K562 (cell line): ENCODE results near the gene WIF1. TPM values are rescaled to one million over a fixed set of nuclear protein-coding genes. Genes with fewer than 3 reads are reported as not detected.

Source experiments
- ATF2 ChIP-seq: sonication (generic); formaldehyde crosslinking; IDR thresholded peaks from 2 replicates; pipeline ENCODE4 v1.8.1; 2022; ENCODE audit warnings: missing genetic modification reagents
- BCLAF1 ChIP-seq, 2 experiments: fragments of 450-650 bp in 1 of 2; IDR thresholded peaks; 2 replicates each; pipeline ENCODE4 v1.6.1; 2011 to 2017; ENCODE audit warnings: low read depth in 2 of 2, antibody characterized with exemption in 1 of 2, borderline replicate concordance in 1 of 2, low read length in 1 of 2, mild to moderate bottlenecking in 1 of 2, mixed read lengths in 1 of 2; ENCODE audit not compliant: control insufficient read depth in 1 of 2
- CBX8 ChIP-seq: fragments of 200-600 bp; sonication (generic); IDR thresholded peaks from 2 replicates; pipeline ENCODE4 v1.6.1; 2012; ENCODE audit warnings: borderline replicate concordance, mixed run types, low read depth, mild to moderate bottlenecking, moderate library complexity, mixed read lengths, low read length, control low read depth, inconsistent platforms; ENCODE audit not compliant: poor library complexity, severe bottlenecking; ENCODE audit errors: extremely low read depth
- CHCHD3 ChIP-seq: fragments of 250-450 bp; sonication (Bioruptor Pico); IDR thresholded peaks from 2 replicates; pipeline ENCODE4 v2.1.2; 2022; ENCODE audit warnings: mild to moderate bottlenecking
- E2F1 ChIP-seq: sonication (generic); formaldehyde crosslinking; IDR thresholded peaks from 2 replicates; pipeline ENCODE4 v1.8.1; 2023; ENCODE audit warnings: mild to moderate bottlenecking, missing genetic modification reagents, moderate library complexity
- ELK1 ChIP-seq: sonication (generic); formaldehyde crosslinking; IDR thresholded peaks from 2 replicates; pipeline ENCODE4 v1.8.1; 2022; ENCODE audit warnings: missing genetic modification reagents
- EZH2 ChIP-seq: IDR thresholded peaks from 2 replicates; pipeline ENCODE4 v1.6.1; 2012; ENCODE audit warnings: low read depth, mild to moderate bottlenecking, inconsistent platforms, low read length, borderline replicate concordance
- LARP7 ChIP-seq: fragments of 450-650 bp; IDR thresholded peaks from 2 replicates; pipeline ENCODE4 v1.6.1; 2016
- MCM5 ChIP-seq: fragments of 450-650 bp; IDR thresholded peaks from 2 replicates; pipeline ENCODE4 v1.6.1; 2016; ENCODE audit warnings: low read depth
- NCOA6 ChIP-seq: fragments of 450-650 bp; IDR thresholded peaks from 2 replicates; pipeline ENCODE4 v1.6.1; 2017; ENCODE audit warnings: mild to moderate bottlenecking
- NR3C1 ChIP-seq: sonication (generic); formaldehyde crosslinking; IDR thresholded peaks from 2 replicates; pipeline ENCODE4 v1.8.1; 2022; ENCODE audit warnings: missing genetic modification reagents
- PBX2 ChIP-seq, 2 experiments: IDR thresholded peaks in 1 of 2; conservative IDR thresholded peaks in 1 of 2; 2 replicates each; pipeline ENCODE4 v1.6.1; 2016; ENCODE audit warnings: low read depth in 2 of 2, mild to moderate bottlenecking in 1 of 2, missing compliant biosample characterization in 1 of 2, missing genetic modification characterization in 1 of 2, moderate library complexity in 1 of 2
- RBM17 ChIP-seq: fragments of 200-400 bp; formaldehyde crosslinking; IDR thresholded peaks from 2 replicates; pipeline ENCODE4 v1.6.1; 2017; ENCODE audit warnings: low read depth, mild to moderate bottlenecking, low read length, borderline replicate concordance
- TARDBP ChIP-seq: fragments of 450-650 bp; IDR thresholded peaks from 2 replicates; pipeline ENCODE4 v1.6.1; 2016
- TCFL5 ChIP-seq: fragments of 250-450 bp; sonication (Bioruptor Pico); conservative IDR thresholded peaks from 2 replicates; pipeline ENCODE4 v1.6.1; 2021; ENCODE audit warnings: mild to moderate bottlenecking, moderate library complexity, matching md5 sums
- ZBTB1 ChIP-seq: sonication (generic); formaldehyde crosslinking; IDR thresholded peaks from 2 replicates; pipeline ENCODE4 v1.8.1; 2023; ENCODE audit warnings: missing genetic modification reagents, low read depth, mild to moderate bottlenecking, borderline replicate concordance
- polyA plus RNA-seq, 8 experiments: library from polyadenylated mRNA; depleted of rRNA in 4 of 8; stranded (reverse) in 5 of 8; unstranded in 3 of 8; fragments of >200 nt; fragmentation: Nextera tagmentation in 2 of 8; fragmentation: Illumina TruSeq in 1 of 8; extraction: Ambion mirVana in 2 of 8; extraction: Trizol in 1 of 8; gene quantifications; 2 replicates each; pipeline versions ENCODE4 v1.2.1 to v1.2.3, GENCODE V29; 2011 to 2014; ENCODE audit warnings: inconsistent platforms in 1 of 8, missing spikeins in 1 of 8
- total RNA-seq, 7 experiments: library from RNA; depleted of rRNA in 6 of 7; stranded (reverse); fragments of >200 nt in 6 of 7; fragmentation: Illumina TruSeq in 2 of 7; extraction: Trizol in 2 of 7; gene quantifications; 2 replicates each; pipeline versions ENCODE4 v1.2.1 to v1.2.3, GENCODE V29; 2011 to 2021; ENCODE audit warnings: low replicate concordance in 1 of 7

The WIF1 gene
- total and polyA plus RNA-seq, 9 of the 15 experiments (the other 6 are each of a cell fraction or from before 2014, with no cell fraction given) = not detected

GRCh38 chr12:65169320-65170208, 48.5 kb upstream of the WIF1 start, which contains the start of gene LEMD3 (continued):
- no peak for TF ChIP-seq PBX2 (CRISPR knock-in tag; IDR thresholded peaks at IDR 0.05; ENCODE audit: low read depth)
- no peak for TF ChIP-seq PBX2 (tag; conservative IDR thresholded peaks at IDR 0.05; ENCODE audit: low read depth)
- peak; percentile 89; the same call in 1 of the 2 replicates for TF ChIP-seq NR3C1 (CRISPR knock-in tag)
- no peak for TF ChIP-seq TARDBP
- TF ChIP-seq LARP7 = no peak
- TF ChIP-seq ZBTB1 (CRISPR knock-in tag) = peak; percentile 75
- TF ChIP-seq ATF2 (CRISPR knock-in tag) = no peak; the same call in 1 of the 2 replicates
- TF ChIP-seq NCOA6 = no peak
- no peak for TF ChIP-seq TCFL5 (CRISPR knock-in tag)
- no peak for TF ChIP-seq EZH2
- no peak for TF ChIP-seq ELK1 (CRISPR knock-in tag)
- no peak for TF ChIP-seq CBX8
- 0 out of 2 replicates have a peak, but pooled peaks have one; percentile 49 for TF ChIP-seq E2F1
- no peak for TF ChIP-seq RBM17
- no peak for TF ChIP-seq MCM5
- TF ChIP-seq CHCHD3 (CRISPR knock-in tag) = no peak
- no peak for TF ChIP-seq BCLAF1 (IDR thresholded peaks at IDR 0.05; ENCODE audit: borderline replicate concordance in 1 of 2, control insufficient read depth in 1 of 2, low read depth in 2 of 2, low read length in 1 of 2)
